Measurements from ENCODE around the gene CAND2. TPM values are rescaled to one million over a fixed set of nuclear protein-coding genes. Genes with fewer than 3 reads are reported as not detected.

Gene CAND2
- total and polyA plus RNA-seq, 4 donors: 0.38 to 1.6 (median 0.92) TPM

DNA sequence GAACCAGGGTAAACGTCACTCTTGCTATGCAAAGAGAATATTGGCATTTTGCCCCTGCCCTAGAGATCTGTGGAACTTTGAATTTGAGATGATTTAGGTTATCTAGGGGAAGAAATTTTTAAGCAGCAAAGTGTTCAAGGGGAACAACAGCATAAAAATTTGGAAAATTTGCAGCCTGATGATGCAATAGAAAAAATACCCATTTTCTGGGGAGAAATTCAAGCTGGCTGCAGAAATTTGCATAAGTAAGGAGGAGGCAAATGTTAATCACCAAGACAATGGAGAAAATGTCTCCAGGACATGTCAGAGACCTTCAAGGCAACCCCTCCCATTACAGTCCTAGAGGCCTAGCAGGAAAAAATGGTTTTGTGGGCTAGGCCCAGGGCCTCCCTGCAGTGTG is 49.3 kb downstream of the CAND2 start:
- no peaks in the 10 kb centered on the region for H3K9me3 ChIP-seq (ENCODE audit: control insufficient read depth in 4 of 4, low read length in 3 of 4)
- 38% methylated on average over 1 of the region's 1 CpG for WGBS
- TF ChIP-seq, protein P1, sequence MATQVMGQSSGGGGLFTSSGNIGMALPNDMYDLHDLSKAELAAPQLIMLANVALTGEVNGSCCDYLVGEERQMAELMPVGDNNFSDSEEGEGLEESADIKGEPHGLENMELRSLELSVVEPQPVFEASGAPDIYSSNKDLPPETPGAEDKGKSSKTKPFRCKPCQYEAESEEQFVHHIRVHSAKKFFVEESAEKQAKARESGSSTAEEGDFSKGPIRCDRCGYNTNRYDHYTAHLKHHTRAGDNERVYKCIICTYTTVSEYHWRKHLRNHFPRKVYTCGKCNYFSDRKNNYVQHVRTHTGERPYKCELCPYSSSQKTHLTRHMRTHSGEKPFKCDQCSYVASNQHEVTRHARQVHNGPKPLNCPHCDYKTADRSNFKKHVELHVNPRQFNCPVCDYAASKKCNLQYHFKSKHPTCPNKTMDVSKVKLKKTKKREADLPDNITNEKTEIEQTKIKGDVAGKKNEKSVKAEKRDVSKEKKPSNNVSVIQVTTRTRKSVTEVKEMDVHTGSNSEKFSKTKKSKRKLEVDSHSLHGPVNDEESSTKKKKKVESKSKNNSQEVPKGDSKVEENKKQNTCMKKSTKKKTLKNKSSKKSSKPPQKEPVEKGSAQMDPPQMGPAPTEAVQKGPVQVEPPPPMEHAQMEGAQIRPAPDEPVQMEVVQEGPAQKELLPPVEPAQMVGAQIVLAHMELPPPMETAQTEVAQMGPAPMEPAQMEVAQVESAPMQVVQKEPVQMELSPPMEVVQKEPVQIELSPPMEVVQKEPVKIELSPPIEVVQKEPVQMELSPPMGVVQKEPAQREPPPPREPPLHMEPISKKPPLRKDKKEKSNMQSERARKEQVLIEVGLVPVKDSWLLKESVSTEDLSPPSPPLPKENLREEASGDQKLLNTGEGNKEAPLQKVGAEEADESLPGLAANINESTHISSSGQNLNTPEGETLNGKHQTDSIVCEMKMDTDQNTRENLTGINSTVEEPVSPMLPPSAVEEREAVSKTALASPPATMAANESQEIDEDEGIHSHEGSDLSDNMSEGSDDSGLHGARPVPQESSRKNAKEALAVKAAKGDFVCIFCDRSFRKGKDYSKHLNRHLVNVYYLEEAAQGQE (IDR thresholded peaks at IDR 0.05): no peak
- TF ChIP-seq RAD21 (IDR thresholded peaks at IDR 0.05) (no peak), YY1 (IDR thresholded peaks at IDR 0.05) (no peak), SP1 (IDR thresholded peaks at IDR 0.05) (no peak), EGR1 (IDR thresholded peaks at IDR 0.05; ENCODE audit: low read depth in 2 of 2) (no peak), NR2F2 (IDR thresholded peaks at IDR 0.05) (no peak), FOXA2 (IDR thresholded peaks at IDR 0.05) (no peak), GABPA (IDR thresholded peaks at IDR 0.05 in 1 of 2, conservative IDR thresholded peaks at IDR 0.05 in 1 of 2) (no peak), RXRA (IDR thresholded peaks at IDR 0.05) (no peak)
- TF ChIP-seq, protein P2, sequence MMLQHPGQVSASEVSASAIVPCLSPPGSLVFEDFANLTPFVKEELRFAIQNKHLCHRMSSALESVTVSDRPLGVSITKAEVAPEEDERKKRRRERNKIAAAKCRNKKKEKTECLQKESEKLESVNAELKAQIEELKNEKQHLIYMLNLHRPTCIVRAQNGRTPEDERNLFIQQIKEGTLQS (IDR thresholded peaks at IDR 0.05): no peak
- TF ChIP-seq, protein P3, sequence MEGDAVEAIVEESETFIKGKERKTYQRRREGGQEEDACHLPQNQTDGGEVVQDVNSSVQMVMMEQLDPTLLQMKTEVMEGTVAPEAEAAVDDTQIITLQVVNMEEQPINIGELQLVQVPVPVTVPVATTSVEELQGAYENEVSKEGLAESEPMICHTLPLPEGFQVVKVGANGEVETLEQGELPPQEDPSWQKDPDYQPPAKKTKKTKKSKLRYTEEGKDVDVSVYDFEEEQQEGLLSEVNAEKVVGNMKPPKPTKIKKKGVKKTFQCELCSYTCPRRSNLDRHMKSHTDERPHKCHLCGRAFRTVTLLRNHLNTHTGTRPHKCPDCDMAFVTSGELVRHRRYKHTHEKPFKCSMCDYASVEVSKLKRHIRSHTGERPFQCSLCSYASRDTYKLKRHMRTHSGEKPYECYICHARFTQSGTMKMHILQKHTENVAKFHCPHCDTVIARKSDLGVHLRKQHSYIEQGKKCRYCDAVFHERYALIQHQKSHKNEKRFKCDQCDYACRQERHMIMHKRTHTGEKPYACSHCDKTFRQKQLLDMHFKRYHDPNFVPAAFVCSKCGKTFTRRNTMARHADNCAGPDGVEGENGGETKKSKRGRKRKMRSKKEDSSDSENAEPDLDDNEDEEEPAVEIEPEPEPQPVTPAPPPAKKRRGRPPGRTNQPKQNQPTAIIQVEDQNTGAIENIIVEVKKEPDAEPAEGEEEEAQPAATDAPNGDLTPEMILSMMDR (IDR thresholded peaks at IDR 0.05; ENCODE audit: low read depth, low read length, missing input control): no peak

DNA sequence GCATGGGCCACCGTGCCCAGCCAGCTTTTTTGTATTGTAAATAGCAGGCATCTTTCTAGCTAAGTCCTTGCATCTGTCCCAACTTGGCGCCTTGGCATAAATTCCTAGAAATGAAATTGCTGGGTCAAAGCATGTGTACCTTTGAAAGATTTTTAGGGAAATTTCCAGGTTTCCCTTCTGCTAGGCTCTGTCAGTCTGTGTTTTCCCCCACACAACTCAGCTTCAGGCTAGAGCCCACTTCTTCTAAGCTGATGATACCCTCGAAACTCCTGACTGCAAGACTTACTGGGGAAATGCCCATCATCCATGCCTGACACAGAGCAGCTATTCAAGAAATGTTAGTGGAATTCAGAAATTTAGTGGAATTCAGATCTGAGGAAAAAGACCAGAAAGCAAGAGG is 55.7 kb downstream of the CAND2 start:
- 87% methylated on average over 3 of the region's 3 CpGs for WGBS
- no peak overlapping the region for H3K9ac ChIP-seq (ENCODE audit: low read depth in 1 of 2, low read length in 2 of 2)
- no peak overlapping the region for H3K27ac ChIP-seq (ENCODE audit: low read depth in 1 of 2, low read length in 2 of 2)
- no peak for TF ChIP-seq GABPA (IDR thresholded peaks at IDR 0.05 in 1 of 2, conservative IDR thresholded peaks at IDR 0.05 in 1 of 2)
- TF ChIP-seq, protein P2 (IDR thresholded peaks at IDR 0.05): no peak
- TF ChIP-seq EGR1 (IDR thresholded peaks at IDR 0.05; ENCODE audit: low read depth in 2 of 2): no peak
- TF ChIP-seq FOXA2 (IDR thresholded peaks at IDR 0.05): no peak
- TF ChIP-seq, protein P1 (IDR thresholded peaks at IDR 0.05): no peak
- no peak for TF ChIP-seq FOXA1 (IDR thresholded peaks at IDR 0.05)
- TF ChIP-seq JUND (IDR thresholded peaks at IDR 0.05): no peak
- TF ChIP-seq, protein P3 (IDR thresholded peaks at IDR 0.05; ENCODE audit: low read depth, low read length, missing input control): no peak
- no peak for TF ChIP-seq HNF4G (IDR thresholded peaks at IDR 0.05)
- TF ChIP-seq RAD21 (IDR thresholded peaks at IDR 0.05): no peak
- TF ChIP-seq TAF1 (conservative IDR thresholded peaks at IDR 0.05): no peak
- TF ChIP-seq YY1 (IDR thresholded peaks at IDR 0.05): no peak
- TF ChIP-seq, protein P4, sequence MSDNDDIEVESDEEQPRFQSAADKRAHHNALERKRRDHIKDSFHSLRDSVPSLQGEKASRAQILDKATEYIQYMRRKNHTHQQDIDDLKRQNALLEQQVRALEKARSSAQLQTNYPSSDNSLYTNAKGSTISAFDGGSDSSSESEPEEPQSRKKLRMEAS (IDR thresholded peaks at IDR 0.05): no peak
- TF ChIP-seq SP1 (IDR thresholded peaks at IDR 0.05): no peak
- TF ChIP-seq RXRA (IDR thresholded peaks at IDR 0.05): no peak
- TF ChIP-seq, protein P5, sequence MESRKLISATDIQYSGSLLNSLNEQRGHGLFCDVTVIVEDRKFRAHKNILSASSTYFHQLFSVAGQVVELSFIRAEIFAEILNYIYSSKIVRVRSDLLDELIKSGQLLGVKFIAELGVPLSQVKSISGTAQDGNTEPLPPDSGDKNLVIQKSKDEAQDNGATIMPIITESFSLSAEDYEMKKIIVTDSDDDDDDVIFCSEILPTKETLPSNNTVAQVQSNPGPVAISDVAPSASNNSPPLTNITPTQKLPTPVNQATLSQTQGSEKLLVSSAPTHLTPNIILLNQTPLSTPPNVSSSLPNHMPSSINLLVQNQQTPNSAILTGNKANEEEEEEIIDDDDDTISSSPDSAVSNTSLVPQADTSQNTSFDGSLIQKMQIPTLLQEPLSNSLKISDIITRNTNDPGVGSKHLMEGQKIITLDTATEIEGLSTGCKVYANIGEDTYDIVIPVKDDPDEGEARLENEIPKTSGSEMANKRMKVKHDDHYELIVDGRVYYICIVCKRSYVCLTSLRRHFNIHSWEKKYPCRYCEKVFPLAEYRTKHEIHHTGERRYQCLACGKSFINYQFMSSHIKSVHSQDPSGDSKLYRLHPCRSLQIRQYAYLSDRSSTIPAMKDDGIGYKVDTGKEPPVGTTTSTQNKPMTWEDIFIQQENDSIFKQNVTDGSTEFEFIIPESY (IDR thresholded peaks at IDR 0.05): no peak

More for the DNA sequence above, 49.3 kb downstream of the CAND2 start:
- no peak for DNase-seq (ENCODE audit: low spot score)
- no peaks in the 10 kb centered on the region for H3K27me3 ChIP-seq (ENCODE audit: control insufficient read depth in 4 of 4, insufficient read depth in 4 of 4, low read length in 3 of 4)
- H3K36me3 ChIP-seq (ENCODE audit: control insufficient read depth in 4 of 4, insufficient read depth in 3 of 4, low read depth in 1 of 4, low read length in 3 of 4): no peaks in the 10 kb centered on the region
- H3K9ac ChIP-seq (ENCODE audit: low read depth in 1 of 2, low read length in 2 of 2): no peak overlapping the region
- peaks cover 0 to 3% (median 1%) of the 10 kb centered on the region in 4 donors for H3K4me1 ChIP-seq (ENCODE audit: control insufficient read depth in 4 of 4, insufficient read depth in 4 of 4, low read length in 3 of 4)
- no peak overlapping the region for H3K27ac ChIP-seq (ENCODE audit: low read depth in 1 of 2, low read length in 2 of 2)
- H3K4me3 ChIP-seq (ENCODE audit: low read depth in 1 of 3, low read length in 3 of 3): no peak overlapping the region

More for the DNA sequence above, 55.7 kb downstream of the CAND2 start:
- Histone ChIP-seq H3K9me3 (ENCODE audit: control insufficient read depth in 4 of 4, low read length in 3 of 4) (no peaks in the 10 kb centered on the region), H3K4me3 (ENCODE audit: low read depth in 1 of 3, low read length in 3 of 3) (no peak overlapping the region), H3K27me3 (ENCODE audit: control insufficient read depth in 4 of 4, insufficient read depth in 4 of 4, low read length in 3 of 4) (no peaks in the 10 kb centered on the region), H3K36me3 (ENCODE audit: control insufficient read depth in 4 of 4, insufficient read depth in 3 of 4, low read depth in 1 of 4, low read length in 3 of 4) (no peaks in the 10 kb centered on the region), H3K4me1 (ENCODE audit: control insufficient read depth in 4 of 4, insufficient read depth in 4 of 4, low read length in 3 of 4) (no peaks in the 10 kb centered on the region)
- no peak for DNase-seq (ENCODE audit: low spot score)

Measured in liver (tissue), 9 donors.